Loucy (cell line): ENCODE results near the gene TOP1.

ENCODE experiments used
- H2AFZ ChIP-seq: fragments of 200-600 bp; sonication (generic); 2 replicates; pipeline ENCODE4 v1.6.0; 2016; ENCODE audit warnings: antibody characterized with exemption, mild to moderate bottlenecking, low read length, moderate library complexity
- H3F3A ChIP-seq: fragments of 200-600 bp; 2 replicates; pipeline ENCODE4 v1.6.0; 2016; ENCODE audit warnings: antibody characterized with exemption, low read depth, mild to moderate bottlenecking
- H3K27me3 ChIP-seq: fragments of 200-600 bp; sonication (generic); 2 replicates; pipeline ENCODE4 v1.6.1; 2014; ENCODE audit warnings: low read length, mild to moderate bottlenecking; ENCODE audit not compliant: insufficient read depth, poor library complexity, severe bottlenecking
- H3K36me3 ChIP-seq: fragments of 200-600 bp; sonication (generic); 2 replicates; pipeline ENCODE4 v1.6.1; 2016; ENCODE audit warnings: low read length; ENCODE audit not compliant: insufficient read depth
- H3K4me1 ChIP-seq: fragments of 200-600 bp; sonication (generic); 2 replicates; pipeline ENCODE4 v1.5.1; 2014; ENCODE audit warnings: low read length, mild to moderate bottlenecking; ENCODE audit not compliant: insufficient read depth, poor library complexity, severe bottlenecking
- H3K4me2 ChIP-seq: fragments of 200-600 bp; sonication (generic); 2 replicates; pipeline ENCODE4 v1.6.0; 2014; ENCODE audit warnings: antibody characterized with exemption, low read length, low read depth, mild to moderate bottlenecking; ENCODE audit not compliant: poor library complexity, severe bottlenecking
- H3K4me3 ChIP-seq: fragments of 200-600 bp; sonication (generic); 2 replicates; pipeline ENCODE4 v1.5.1; 2014; ENCODE audit warnings: low read length, mild to moderate bottlenecking, mixed read lengths; ENCODE audit not compliant: poor library complexity, severe bottlenecking
- H3K79me2 ChIP-seq: fragments of 200-600 bp; sonication (generic); 2 replicates; pipeline ENCODE4 v1.6.1; 2014; ENCODE audit warnings: low read length; ENCODE audit not compliant: insufficient read depth
- H3K9ac ChIP-seq: fragments of 200-600 bp; sonication (generic); 2 replicates; pipeline ENCODE4 v1.6.0; 2014; ENCODE audit warnings: mild to moderate bottlenecking, low read depth, low read length, moderate library complexity; ENCODE audit not compliant: poor library complexity, severe bottlenecking
- H3K9me2 ChIP-seq: fragments of 200-600 bp; sonication (generic); replicated peaks from 2 replicates; pipeline ENCODE4 v1.6.1; 2016; ENCODE audit warnings: low read depth, low read length, mixed read lengths
- H3K9me3 ChIP-seq: fragments of 200-600 bp; sonication (generic); 2 replicates; pipeline ENCODE4 v1.6.1; 2014; ENCODE audit warnings: mild to moderate bottlenecking, antibody characterized with exemption, low read length, low read depth; ENCODE audit not compliant: insufficient read depth
- H4K20me1 ChIP-seq: fragments of 200-600 bp; sonication (generic); 2 replicates; pipeline ENCODE4 v1.6.0; 2014; ENCODE audit warnings: antibody characterized with exemption, low read length, mild to moderate bottlenecking; ENCODE audit not compliant: insufficient read depth, poor library complexity, severe bottlenecking
- EZH2phosphoT487 ChIP-seq: fragments of 200-600 bp; IDR thresholded peaks from 2 replicates; pipeline ENCODE4 v1.6.1; 2018; ENCODE audit warnings: antibody characterized with exemption, mild to moderate bottlenecking, moderate library complexity, borderline replicate concordance
- TF ChIP-seq, protein P1 (sequence below): fragments of 200-600 bp; sonication (generic); conservative IDR thresholded peaks from 2 replicates; pipeline ENCODE4 v1.5.1; 2014; ENCODE audit warnings: mild to moderate bottlenecking, antibody characterized with exemption, low read length

TOP1 gene

GRCh38 chr20:41023549-41023948 lies 5.1 kb upstream of the TOP1 start:
- Histone ChIP-seq H3K4me2 (no peak overlapping the region), H3K9me3 (no peaks in the 10 kb centered on the region), H3K9ac (no peak overlapping the region), H3K27me3 (no peaks in the 10 kb centered on the region), H3K79me2 (no peaks in the 10 kb centered on the region; the same call in 1 of the 2 replicates), H2AFZ (no peak overlapping the region), H4K20me1 (no peaks in the 10 kb centered on the region), H3F3A (no peaks in the 10 kb centered on the region), H3K36me3 (no peaks in the 10 kb centered on the region), H3K4me1 (peaks cover 6% of the 10 kb centered on the region), H3K4me3 (no peak overlapping the region), H3K9me2 (no peaks in the 10 kb centered on the region)
- no peak for TF ChIP-seq EZH2phosphoT487
- TF ChIP-seq, protein P1, sequence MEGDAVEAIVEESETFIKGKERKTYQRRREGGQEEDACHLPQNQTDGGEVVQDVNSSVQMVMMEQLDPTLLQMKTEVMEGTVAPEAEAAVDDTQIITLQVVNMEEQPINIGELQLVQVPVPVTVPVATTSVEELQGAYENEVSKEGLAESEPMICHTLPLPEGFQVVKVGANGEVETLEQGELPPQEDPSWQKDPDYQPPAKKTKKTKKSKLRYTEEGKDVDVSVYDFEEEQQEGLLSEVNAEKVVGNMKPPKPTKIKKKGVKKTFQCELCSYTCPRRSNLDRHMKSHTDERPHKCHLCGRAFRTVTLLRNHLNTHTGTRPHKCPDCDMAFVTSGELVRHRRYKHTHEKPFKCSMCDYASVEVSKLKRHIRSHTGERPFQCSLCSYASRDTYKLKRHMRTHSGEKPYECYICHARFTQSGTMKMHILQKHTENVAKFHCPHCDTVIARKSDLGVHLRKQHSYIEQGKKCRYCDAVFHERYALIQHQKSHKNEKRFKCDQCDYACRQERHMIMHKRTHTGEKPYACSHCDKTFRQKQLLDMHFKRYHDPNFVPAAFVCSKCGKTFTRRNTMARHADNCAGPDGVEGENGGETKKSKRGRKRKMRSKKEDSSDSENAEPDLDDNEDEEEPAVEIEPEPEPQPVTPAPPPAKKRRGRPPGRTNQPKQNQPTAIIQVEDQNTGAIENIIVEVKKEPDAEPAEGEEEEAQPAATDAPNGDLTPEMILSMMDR = no peak

DNA sequence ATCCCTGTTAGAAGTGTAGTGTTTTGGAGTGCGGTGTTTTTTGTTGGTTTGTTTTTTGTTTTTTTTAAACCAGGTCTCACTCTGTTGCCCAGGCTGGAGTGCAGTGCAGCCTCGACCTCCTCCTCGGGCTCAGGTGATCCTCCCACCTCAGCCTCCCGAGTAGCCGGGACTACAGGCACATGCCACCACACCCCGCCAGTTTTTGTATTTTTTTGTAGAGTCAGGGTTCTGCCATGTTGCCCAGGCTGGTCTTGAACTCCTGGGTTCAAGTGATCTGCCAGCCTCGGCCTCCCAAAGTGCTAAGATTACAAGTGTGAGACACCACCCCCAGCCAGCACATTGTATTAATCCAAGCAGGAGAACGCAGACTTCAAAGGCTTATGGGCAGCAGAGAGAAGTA lies 1.3 kb upstream of the TOP1 start:
- Histone ChIP-seq H3F3A (no peaks in the 10 kb centered on the region), H3K9me3 (no peaks in the 10 kb centered on the region), H3K4me1 (peaks cover 34% of the 10 kb centered on the region), H4K20me1 (peaks cover 30% of the 10 kb centered on the region), H3K36me3 (no peaks in the 10 kb centered on the region), H2AFZ (no peak overlapping the region), H3K4me2 (peak overlapping the region; percentile 79), H3K27me3 (peaks cover 9% of the 10 kb centered on the region), H3K9ac (peak overlapping the region; percentile 64), H3K79me2 (peaks cover 37% of the 10 kb centered on the region), H3K4me3 (no peak overlapping the region), H3K9me2 (no peaks in the 10 kb centered on the region)
- TF ChIP-seq EZH2phosphoT487 = no peak
- TF ChIP-seq, protein P1 = no peak

DNA sequence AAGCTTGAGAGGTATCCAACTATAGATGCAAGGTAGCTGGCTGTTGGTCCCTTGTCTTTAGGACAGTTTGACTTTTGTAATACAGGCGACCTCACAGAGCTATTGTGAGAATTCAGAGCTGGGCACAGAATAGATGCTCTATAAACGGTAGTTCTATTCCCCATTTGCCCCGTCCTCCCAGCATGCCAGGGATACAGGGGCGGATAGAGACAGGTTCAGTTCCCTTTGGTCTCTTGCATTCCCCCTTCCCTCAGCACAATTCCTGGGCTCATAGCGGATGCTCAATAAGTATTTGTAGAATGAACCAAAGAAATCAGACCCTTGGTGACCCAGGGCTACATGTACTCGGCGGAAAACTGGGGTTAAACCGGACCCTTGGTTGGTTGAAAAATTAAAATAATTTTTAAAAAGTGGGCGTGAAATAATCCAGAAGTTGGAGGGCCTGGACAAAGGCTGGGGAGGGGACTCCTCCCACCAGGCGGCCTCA lies 707 bp upstream of the TOP1 start:
- peaks cover 39% of the 10 kb centered on the region for H3K4me1 ChIP-seq
- H3K9ac ChIP-seq = peak overlapping the region; percentile 64
- peak overlapping the region; percentile 79 for H3K4me2 ChIP-seq
- TF ChIP-seq, protein P1 = no peak
- no peak for TF ChIP-seq EZH2phosphoT487
- H2AFZ ChIP-seq = peak overlapping the region; percentile 64
- peaks cover 36% of the 10 kb centered on the region for H4K20me1 ChIP-seq
- H3K79me2 ChIP-seq = peaks cover 43% of the 10 kb centered on the region
- H3K36me3 ChIP-seq = no peaks in the 10 kb centered on the region
- no peaks in the 10 kb centered on the region for H3F3A ChIP-seq
- no peaks in the 10 kb centered on the region for H3K9me3 ChIP-seq
- peaks cover 9% of the 10 kb centered on the region for H3K27me3 ChIP-seq
- no peaks in the 10 kb centered on the region for H3K9me2 ChIP-seq
- H3K4me3 ChIP-seq = peak overlapping the region; percentile 71
